ENCODE results near the gene ETV3. TPM values are rescaled to one million over a fixed set of nuclear protein-coding genes. Genes with fewer than 3 reads are reported as not detected.

Gene ETV3
- total RNA-seq, 1 donor from 2014 or later: 19.5 TPM

DNA sequence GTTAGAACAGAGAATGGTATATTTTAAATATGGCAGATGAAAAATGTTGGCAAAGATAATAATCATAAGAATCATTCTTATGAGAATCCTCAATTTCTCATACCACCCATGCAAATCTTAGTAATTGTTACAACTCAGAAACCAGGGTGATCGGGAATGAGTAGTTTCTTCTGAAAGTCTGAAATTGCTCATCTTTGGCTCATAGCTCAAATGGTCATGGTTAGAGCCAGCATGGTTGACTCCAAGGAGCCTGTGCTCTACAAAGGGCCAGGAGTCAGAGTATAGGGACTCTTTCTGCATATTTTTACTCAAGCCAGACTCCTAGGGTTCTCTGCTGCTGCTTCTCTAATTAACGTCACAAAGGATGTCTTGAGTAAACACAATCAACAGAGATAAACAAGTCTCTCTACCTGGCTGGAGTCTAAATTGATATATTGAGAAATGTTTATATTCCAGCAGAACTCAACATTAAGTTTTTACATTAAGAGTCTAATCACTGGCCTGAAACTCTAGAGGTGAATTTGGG lies 1.9 kb upstream of the ETV3 start:
- Histone ChIP-seq H3K27me3 (no peaks in the 10 kb centered on the region), H3K9ac (no peak overlapping the region), H3K4me2 (no peak overlapping the region), H3F3A (ENCODE audit: low read depth) (peaks cover 33% of the 10 kb centered on the region), H3K4me3 (no peak overlapping the region), H3K27ac (no peak overlapping the region), H3K9me3 (ENCODE audit: low read depth) (no peaks in the 10 kb centered on the region), H2AFZ (replicated peaks) (no peak overlapping the region), H3K4me1 (peaks cover 20% of the 10 kb centered on the region), H4K20me1 (ENCODE audit: low read depth) (peaks cover 25% of the 10 kb centered on the region), H3K36me3 (no peaks in the 10 kb centered on the region), H3K79me2 (ENCODE audit: low read depth) (peaks cover 26% of the 10 kb centered on the region)
- H3K9me3 Mint-ChIP-seq: no peaks in the 10 kb centered on the region
- peaks cover 9% of the 10 kb centered on the region for H3K27me3 Mint-ChIP-seq (ENCODE audit: insufficient read depth, low read depth)
- TF ChIP-seq EZH2 (IDR thresholded peaks at IDR 0.05) (no peak), EZH2phosphoT487 (IDR thresholded peaks at IDR 0.05) (no peak), CTCF (IDR thresholded peaks at IDR 0.05) (no peak)
- peaks cover 6% of the 10 kb centered on the region for H3K36me3 Mint-ChIP-seq
- DNase-seq (ENCODE audit: low spot score): no peak
- H3K27ac Mint-ChIP-seq: no peak overlapping the region
- peak overlapping the region; percentile 32 for H3K4me3 Mint-ChIP-seq
- peaks cover 26% of the 10 kb centered on the region for H3K4me1 Mint-ChIP-seq

DNA sequence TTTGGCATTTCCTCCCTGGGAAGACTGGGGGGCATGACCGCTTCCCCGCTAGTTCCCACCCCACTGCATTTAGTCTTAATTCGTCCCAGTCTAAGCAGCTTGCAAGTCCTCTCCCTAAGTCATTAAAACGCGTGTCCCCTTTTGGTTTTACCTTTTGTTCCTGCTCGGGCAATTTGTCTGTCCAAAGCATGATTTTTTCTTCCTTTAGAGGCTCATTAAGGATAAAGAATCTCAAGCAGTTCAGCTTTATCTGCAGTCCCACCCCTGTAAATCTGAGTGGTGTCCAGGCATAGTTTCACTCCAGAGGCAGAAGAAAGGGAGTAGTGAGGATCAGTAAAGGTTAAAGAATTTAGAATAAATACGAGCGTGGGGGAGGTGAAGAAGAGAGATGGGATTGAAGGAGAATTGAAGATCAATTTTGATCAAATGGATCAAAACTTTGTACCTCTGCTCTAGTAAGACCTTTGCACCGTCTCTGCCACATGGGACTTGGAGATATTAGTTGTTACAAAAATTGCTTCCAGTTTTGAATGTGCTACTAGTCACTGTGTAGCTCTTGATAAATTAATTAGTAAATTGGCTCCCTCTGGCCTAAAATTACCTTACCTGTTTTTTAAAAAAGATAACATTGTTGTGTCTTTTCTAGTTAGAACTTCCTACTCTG lies 989 bp upstream of the ETV3 start:
- peak overlapping the region; percentile 93 for H3K4me3 ChIP-seq
- no peak overlapping the region for H2AFZ ChIP-seq (replicated peaks)
- H3K4me1 ChIP-seq: peaks cover 20% of the 10 kb centered on the region
- H3K27ac ChIP-seq: peak overlapping the region; percentile 95
- no peak for DNase-seq (ENCODE audit: low spot score)
- peaks cover 35% of the 10 kb centered on the region for H3K79me2 ChIP-seq (ENCODE audit: low read depth)
- H3K4me2 ChIP-seq: peak overlapping the region; percentile 95
- Mint-ChIP-seq H3K27me3 (ENCODE audit: insufficient read depth, low read depth) (peaks cover 9% of the 10 kb centered on the region), H3K9me3 (no peaks in the 10 kb centered on the region), H3K4me1 (peaks cover 26% of the 10 kb centered on the region), H3K4me3 (peak overlapping the region; percentile 93), H3K27ac (peak overlapping the region; percentile 97), H3K36me3 (peaks cover 9% of the 10 kb centered on the region)
- H4K20me1 ChIP-seq (ENCODE audit: low read depth): peaks cover 25% of the 10 kb centered on the region
- H3K36me3 ChIP-seq: no peaks in the 10 kb centered on the region
- no peaks in the 10 kb centered on the region for H3K27me3 ChIP-seq
- peaks cover 33% of the 10 kb centered on the region for H3F3A ChIP-seq (ENCODE audit: low read depth)
- H3K9ac ChIP-seq: peak overlapping the region; percentile 77
- no peaks in the 10 kb centered on the region for H3K9me3 ChIP-seq (ENCODE audit: low read depth)
- TF ChIP-seq EZH2phosphoT487 (IDR thresholded peaks at IDR 0.05) (no peak), EZH2 (IDR thresholded peaks at IDR 0.05) (peak; percentile 3)

DNA sequence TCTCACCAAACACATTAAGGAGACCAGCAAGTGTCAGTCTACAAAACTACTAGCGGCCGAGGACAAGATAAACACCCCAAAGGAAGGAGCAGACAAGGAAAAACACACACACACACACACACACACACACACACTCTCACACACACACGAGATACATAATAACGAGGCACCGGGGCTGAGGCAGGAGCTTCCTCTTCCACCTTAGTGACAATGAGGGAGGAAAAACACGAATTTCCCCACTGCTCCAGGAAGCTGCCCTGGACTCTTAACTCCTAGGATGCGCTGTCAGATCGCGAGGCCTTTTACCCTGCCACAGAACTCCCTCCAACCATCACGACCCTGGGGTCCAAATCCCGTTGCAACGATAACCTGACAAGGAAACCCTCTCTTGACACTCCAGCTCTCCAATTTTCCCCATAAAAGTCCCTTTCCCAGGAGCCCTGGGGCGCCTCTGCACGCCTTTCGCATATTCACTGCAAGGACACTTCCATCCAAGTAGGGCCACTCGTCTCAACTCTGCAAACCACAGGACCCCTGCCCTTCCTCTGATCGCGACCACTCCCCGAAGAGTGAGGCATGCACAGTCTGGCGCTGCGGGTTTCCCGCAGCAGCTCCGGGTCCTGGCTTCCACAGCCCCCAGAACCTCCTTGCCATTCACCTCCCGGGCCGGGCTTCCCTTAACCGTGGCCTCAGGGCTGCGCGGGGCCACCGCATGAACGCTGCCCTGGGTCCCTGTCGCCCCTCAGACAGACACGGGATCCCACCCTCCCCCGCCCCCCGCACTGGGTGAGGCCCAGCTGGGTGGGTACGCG lies 581 bp downstream of the ETV3 start:
- Histone ChIP-seq H2AFZ (replicated peaks) (peak overlapping the region; percentile 92), H3K79me2 (ENCODE audit: low read depth) (peaks cover 35% of the 10 kb centered on the region), H3K27me3 (no peaks in the 10 kb centered on the region), H3K4me2 (peak overlapping the region; percentile 95), H3K9me3 (ENCODE audit: low read depth) (no peaks in the 10 kb centered on the region), H3K27ac (peak overlapping the region; percentile 95), H3K36me3 (no peaks in the 10 kb centered on the region), H4K20me1 (ENCODE audit: low read depth) (peaks cover 25% of the 10 kb centered on the region), H3K9ac (peak overlapping the region; percentile 77), H3K4me3 (peak overlapping the region; percentile 93), H3F3A (ENCODE audit: low read depth) (peaks cover 33% of the 10 kb centered on the region), H3K4me1 (peaks cover 20% of the 10 kb centered on the region)
- peaks cover 16% of the 10 kb centered on the region for H3K36me3 Mint-ChIP-seq
- H3K9me3 Mint-ChIP-seq: no peaks in the 10 kb centered on the region
- H3K4me3 Mint-ChIP-seq: peak overlapping the region; percentile 99
- TF ChIP-seq EZH2phosphoT487 (IDR thresholded peaks at IDR 0.05) (no peak), EZH2 (IDR thresholded peaks at IDR 0.05) (no peak), CTCF (IDR thresholded peaks at IDR 0.05) (no peak)
- peaks cover 8% of the 10 kb centered on the region for H3K27me3 Mint-ChIP-seq (ENCODE audit: insufficient read depth, low read depth)
- peaks cover 26% of the 10 kb centered on the region for H3K4me1 Mint-ChIP-seq
- peak; percentile 50 for DNase-seq (ENCODE audit: low spot score)
- H3K27ac Mint-ChIP-seq: peak overlapping the region; percentile 97
